GM23338 (cell line): ENCODE results near the gene PRLHR. TPM values are rescaled to one million over a fixed set of nuclear protein-coding genes. Genes with fewer than 3 reads are reported as not detected.
A peak's percentile ranks its signal among the peaks of the same experiment; 100 is the strongest.

Experiments
- ATAC-seq: fragments of 200-7000 bp; cut with Tn5 transposase; 3 replicates; pipeline ENCODE4 v1.9.1; 2020
- DNase-seq: peaks from one replicate; pipeline ENCODE4 v3.0.0-alpha.2; 2015; ENCODE audit warnings: low spot score
- H2AFZ ChIP-seq: fragments of 200-600 bp; sonication (generic); 2 replicates; pipeline ENCODE4 v1.8.0; 2016; ENCODE audit warnings: antibody characterized with exemption, mild to moderate bottlenecking, moderate library complexity
- H3F3A ChIP-seq: fragments of 200-600 bp; sonication (generic); replicated peaks from 2 replicates; pipeline ENCODE4 v1.8.0; 2017; ENCODE audit warnings: antibody characterized with exemption, mixed run types, low read depth
- H3K27ac ChIP-seq: fragments of 200-600 bp; sonication (generic); 2 replicates; pipeline ENCODE4 v1.6.1; 2016; ENCODE audit warnings: low read depth
- H3K27me3 ChIP-seq: fragments of 200-600 bp; sonication (generic); 2 replicates; pipeline ENCODE4 v1.8.0; 2016; ENCODE audit warnings: mild to moderate bottlenecking, mixed run types, moderate library complexity; ENCODE audit not compliant: insufficient read depth
- H3K36me3 ChIP-seq: fragments of 200-600 bp; sonication (generic); 2 replicates; pipeline ENCODE4 v1.8.0; 2016; ENCODE audit warnings: mild to moderate bottlenecking; ENCODE audit not compliant: insufficient read depth
- H3K4me1 ChIP-seq: fragments of 200-600 bp; sonication (generic); 2 replicates; pipeline ENCODE4 v1.8.0; 2016; ENCODE audit warnings: mild to moderate bottlenecking, moderate library complexity; ENCODE audit not compliant: insufficient read depth
- H3K4me2 ChIP-seq: fragments of 200-600 bp; sonication (generic); 2 replicates; pipeline ENCODE4 v1.7.1; 2017; ENCODE audit warnings: mixed run types
- H3K4me3 ChIP-seq: fragments of 200-600 bp; sonication (generic); 2 replicates; pipeline ENCODE4 v1.6.1; 2016; ENCODE audit warnings: mixed run types
- H3K79me2 ChIP-seq: fragments of 200-600 bp; sonication (generic); replicated peaks from 2 replicates; pipeline ENCODE4 v1.8.0; 2017; ENCODE audit warnings: mild to moderate bottlenecking; ENCODE audit not compliant: insufficient read depth
- H3K9me2 ChIP-seq: fragments of 200-600 bp; sonication (generic); 2 replicates; pipeline ENCODE4 v1.8.0; 2017; ENCODE audit not compliant: insufficient read depth
- H4K20me1 ChIP-seq: fragments of 200-600 bp; sonication (generic); replicated peaks from 2 replicates; pipeline ENCODE4 v1.8.0; 2017; ENCODE audit warnings: mild to moderate bottlenecking; ENCODE audit not compliant: insufficient read depth
- H3K27ac Mint-ChIP-seq: 2 replicates; pipeline ENCODE4 v1.8.0; 2020; ENCODE audit warnings: inconsistent platforms, mild to moderate bottlenecking, moderate library complexity, mixed read lengths
- H3K27me3 Mint-ChIP-seq: 3 replicates; pipeline ENCODE4 v1.8.0; 2022; ENCODE audit warnings: low read depth, mild to moderate bottlenecking, moderate library complexity, mixed read lengths, inconsistent platforms; ENCODE audit not compliant: insufficient read depth, poor library complexity
- H3K36me3 Mint-ChIP-seq: 3 replicates; pipeline ENCODE4 v1.8.0; 2021; ENCODE audit warnings: low read depth, mild to moderate bottlenecking, inconsistent platforms, moderate library complexity, mixed read lengths
- H3K4me1 Mint-ChIP-seq: 3 replicates; pipeline ENCODE4 v1.8.0; 2020; ENCODE audit warnings: mild to moderate bottlenecking, inconsistent platforms, mixed read lengths
- H3K4me3 Mint-ChIP-seq: 3 replicates; pipeline ENCODE4 v1.8.0; 2021; ENCODE audit warnings: moderate library complexity, mild to moderate bottlenecking, inconsistent platforms, mixed read lengths
- H3K9me3 Mint-ChIP-seq: 3 replicates; pipeline ENCODE4 v1.8.0; 2020; ENCODE audit warnings: moderate library complexity, mild to moderate bottlenecking, inconsistent platforms, mixed read lengths
- CTCF ChIP-seq, 2 experiments: fragments of 200-600 bp in 1 of 2; sonication (generic) in 1 of 2; conservative IDR thresholded peaks; 2 replicates each; pipeline versions ENCODE4 v1.5.1 to v1.6.1; 2016 to 2017; ENCODE audit warnings: antibody characterized with exemption in 2 of 2, low read depth in 2 of 2, mild to moderate bottlenecking in 2 of 2, moderate library complexity in 1 of 2
- EZH2 ChIP-seq: fragments of 200-600 bp; sonication (generic); IDR thresholded peaks from one replicate; pipeline ENCODE4 v1.8.0; 2017; ENCODE audit warnings: antibody characterized with exemption, mild to moderate bottlenecking, low read depth; ENCODE audit not compliant: unreplicated experiment
- STAT1 ChIP-seq: IDR thresholded peaks from one replicate; pipeline ENCODE4 v1.6.1; 2016; ENCODE audit warnings: antibody characterized with exemption; ENCODE audit not compliant: unreplicated experiment
- ZNF462 ChIP-seq: fragments of 250-450 bp; sonication (Bioruptor Pico); IDR thresholded peaks from 2 replicates; pipeline ENCODE4 v1.5.0; 2020; ENCODE audit warnings: mild to moderate bottlenecking, moderate library complexity
- polyA plus RNA-seq: library from polyadenylated mRNA; unstranded; fragments of >200 nt; fragmentation: Nextera tagmentation; extraction: Ambion mirVana; gene quantifications from 2 replicates; pipeline ENCODE4 v1.2.1, GENCODE V29; 2016
- total RNA-seq: library from RNA; depleted of rRNA; stranded (reverse); fragments of >200 nt; shearing (Covaris generic); gene quantifications from 2 replicates; pipeline ENCODE4 v1.2.3, GENCODE V29; 2014

Gene PRLHR
- total and polyA plus RNA-seq, 2 experiments from 2014 or later, result 0.24 TPM; not detected in 1

- H3K79me2 ChIP-seq, result no peaks in the 10 kb centered on the region
- no peak overlapping the region for H3K4me2 ChIP-seq
- DNase-seq, result peak; percentile 83
- Mint-ChIP-seq H3K4me3 (no peak overlapping the region), H3K27ac (no peak overlapping the region; the same call in 1 of the 2 replicates), H3K27me3 (peaks cover 3% of the 10 kb centered on the region), H3K4me1 (peaks cover 3% of the 10 kb centered on the region; the same call in 1 of the 3 replicates), H3K36me3 (no peaks in the 10 kb centered on the region), H3K9me3 (no peaks in the 10 kb centered on the region)
- TF ChIP-seq EZH2, result no peak
- peak; percentile 70 to 94 for TF ChIP-seq CTCF (conservative IDR thresholded peaks at IDR 0.05; ENCODE audit: low read depth in 2 of 2)
- TF ChIP-seq STAT1, result no peak
- TF ChIP-seq ZNF462, result 0 out of 2 replicates have a peak, but pooled peaks have one; percentile 18
- no peaks in the 10 kb centered on the region for H3K9me2 ChIP-seq
- H4K20me1 ChIP-seq, result no peaks in the 10 kb centered on the region
- H2AFZ ChIP-seq, result peak overlapping the region; percentile 72; the same call in 1 of the 2 replicates
- ATAC-seq, result peak; percentile 99
- H3F3A ChIP-seq, result no peaks in the 10 kb centered on the region
- no peaks in the 10 kb centered on the region; the same call in 1 of the 2 replicates for H3K4me1 ChIP-seq
- H3K27me3 ChIP-seq, result no peaks in the 10 kb centered on the region
- H3K27ac ChIP-seq, result no peak overlapping the region
- H3K4me3 ChIP-seq, result no peak overlapping the region
- H3K36me3 ChIP-seq, result no peaks in the 10 kb centered on the region
Observed at GRCh38 chr10:118543714-118544400, 51.6 kb downstream of the PRLHR start.
